Colon (tissue), 2 donors: Measurements from ENCODE around the gene KANTR.
A peak's percentile ranks its signal among the peaks of the same experiment; 100 is the strongest.

Experiments
- FAIRE-seq: peaks from 2 replicates; lab custom pipeline; 2012; peaks lifted over from hg19 to GRCh38; lab: Jason Lieb, UNC
- donor health status: control.
- donor health status: control.

Gene KANTR

DNA sequence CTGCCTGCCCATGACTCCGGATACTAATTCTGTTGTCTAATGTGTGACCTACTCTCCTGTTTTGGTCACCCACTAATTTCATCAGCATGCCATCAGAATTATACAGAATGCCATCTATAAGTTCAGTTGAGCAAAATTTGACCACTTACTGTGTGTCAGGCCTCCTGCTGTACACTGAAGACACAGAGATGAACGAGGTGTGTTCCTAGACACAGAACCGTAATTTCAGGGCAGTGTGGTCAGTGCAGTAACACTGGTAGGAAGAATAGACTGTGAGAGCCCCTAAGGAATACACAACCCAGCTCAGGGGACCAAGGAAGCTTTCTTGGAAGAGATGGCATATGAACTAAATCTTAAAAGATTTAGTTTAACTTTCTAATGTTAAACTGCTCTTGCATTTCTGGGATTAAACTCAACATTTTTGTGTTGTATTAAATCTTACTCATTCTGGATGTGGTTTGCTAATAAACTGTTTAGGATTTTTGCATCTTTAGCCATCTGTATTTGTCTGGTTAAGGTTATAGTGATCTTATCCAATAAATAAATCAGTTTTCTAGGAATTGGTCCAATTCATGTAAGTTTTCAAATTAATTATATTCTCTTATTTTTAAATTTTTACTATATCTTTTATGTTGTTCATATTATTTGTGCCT, 34.3 kb downstream of the KANTR start:
- peak; percentile 94 for FAIRE-seq

DNA sequence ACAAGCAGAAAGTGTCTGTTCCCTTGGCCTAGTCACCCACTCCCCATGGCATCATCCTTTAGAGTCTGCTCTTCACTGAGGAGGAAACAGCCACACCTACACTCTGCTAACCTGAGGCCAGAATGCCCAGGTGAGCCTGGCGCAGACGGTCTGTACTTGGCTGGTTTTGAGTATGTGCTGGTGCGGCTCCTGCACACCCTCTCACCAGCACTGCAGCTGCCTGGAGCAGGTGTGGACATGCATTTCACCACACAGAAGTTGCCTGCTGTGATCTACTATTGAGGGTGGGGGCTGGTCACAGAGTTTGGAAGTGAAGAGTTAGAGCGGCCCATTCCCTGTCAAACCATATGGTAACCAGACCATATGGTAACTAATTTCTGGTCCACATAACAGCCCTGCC, 39.5 kb downstream of the KANTR start:
- no peak for FAIRE-seq

DNA sequence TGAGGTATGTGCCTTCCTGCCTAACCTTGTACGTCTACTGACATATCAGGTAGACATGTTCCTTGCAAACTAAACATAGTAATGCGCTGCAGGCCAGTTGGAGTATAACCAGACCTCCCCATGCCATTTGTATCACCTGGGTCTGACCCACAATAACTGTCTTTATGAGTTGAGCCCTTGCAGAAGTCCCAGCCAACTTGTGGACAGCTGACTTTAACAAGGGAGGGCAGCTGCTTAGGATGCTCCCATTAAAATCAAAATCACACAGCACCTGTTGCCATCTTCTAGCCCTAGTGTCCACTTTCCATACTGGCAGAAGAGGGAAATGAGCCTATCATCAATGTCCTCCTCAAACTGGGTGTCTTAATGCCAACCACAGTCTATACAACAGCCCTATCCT, 41.6 kb downstream of the KANTR start:
- FAIRE-seq = no peak

DNA sequence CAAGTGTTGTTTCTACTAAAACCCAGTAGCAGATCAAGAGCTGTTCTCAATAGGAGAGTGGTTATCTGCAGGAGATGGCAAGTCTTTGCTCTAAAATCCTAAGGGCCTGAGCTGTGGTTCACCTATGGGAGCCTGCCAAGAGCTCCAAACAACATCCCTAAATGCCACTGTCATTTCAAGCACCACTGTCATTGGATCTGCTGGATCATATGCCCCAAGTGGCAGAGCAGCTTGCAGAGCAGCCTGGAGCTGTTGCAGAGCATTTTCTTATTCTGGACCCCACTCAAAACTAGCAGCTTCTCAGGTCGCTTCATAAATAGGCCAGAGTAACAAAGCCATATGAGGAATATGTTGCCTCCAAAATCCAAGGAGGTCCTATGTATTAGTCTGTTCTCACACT, 59.6 kb downstream of the KANTR start:
- FAIRE-seq = no peak

DNA sequence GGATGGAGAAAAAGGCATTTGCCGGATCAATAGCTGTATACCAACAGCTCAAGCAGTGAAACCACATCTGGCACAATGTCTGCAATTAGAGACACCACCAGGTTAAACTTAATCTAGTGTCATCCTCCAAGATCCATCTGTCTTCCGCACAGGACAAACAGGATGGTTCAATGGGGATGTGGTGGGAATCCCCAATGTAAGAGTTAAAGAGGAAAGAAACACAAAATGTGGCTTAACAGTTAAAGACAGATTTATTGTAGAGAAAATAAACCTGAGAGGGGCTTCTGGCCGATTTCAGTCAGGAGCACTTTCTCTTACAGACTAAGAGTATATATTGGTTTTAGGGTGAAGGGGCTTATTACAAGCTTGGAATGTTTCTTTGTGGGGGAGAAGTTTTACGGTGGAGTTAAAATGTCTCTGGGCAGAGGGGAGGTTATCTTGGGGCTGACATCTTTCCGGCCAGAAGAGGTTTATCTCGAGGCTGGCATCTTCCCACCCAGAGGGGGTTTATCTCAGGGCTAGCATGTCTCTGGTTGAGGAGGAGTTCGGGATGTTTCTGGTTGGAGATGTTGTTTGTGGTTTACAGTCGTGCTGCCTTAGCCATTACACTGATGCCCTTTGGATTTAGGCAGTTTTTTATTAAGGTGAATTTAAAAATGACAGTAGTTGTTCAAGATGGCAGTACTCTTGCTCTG, 61.7 kb downstream of the KANTR start:
- FAIRE-seq = no peak

DNA sequence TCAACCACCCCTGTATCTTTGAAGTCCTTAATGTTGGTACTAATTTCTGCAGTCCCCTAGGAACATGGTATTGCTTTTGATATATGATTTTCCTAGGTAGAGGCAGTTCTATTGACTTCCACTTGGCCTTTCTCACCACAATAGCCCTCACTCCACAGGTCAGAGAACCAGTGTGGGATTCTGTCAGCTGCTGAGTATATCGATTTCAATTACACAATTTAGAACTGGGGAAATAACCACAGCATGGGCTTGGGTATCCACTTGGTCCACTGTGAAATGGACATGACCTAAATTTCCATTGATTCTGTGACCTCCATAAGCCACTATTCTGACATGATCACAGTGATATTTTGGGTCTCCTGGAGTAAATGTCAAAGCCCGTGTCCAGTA, 62.3 kb downstream of the KANTR start:
- no peak for FAIRE-seq

DNA sequence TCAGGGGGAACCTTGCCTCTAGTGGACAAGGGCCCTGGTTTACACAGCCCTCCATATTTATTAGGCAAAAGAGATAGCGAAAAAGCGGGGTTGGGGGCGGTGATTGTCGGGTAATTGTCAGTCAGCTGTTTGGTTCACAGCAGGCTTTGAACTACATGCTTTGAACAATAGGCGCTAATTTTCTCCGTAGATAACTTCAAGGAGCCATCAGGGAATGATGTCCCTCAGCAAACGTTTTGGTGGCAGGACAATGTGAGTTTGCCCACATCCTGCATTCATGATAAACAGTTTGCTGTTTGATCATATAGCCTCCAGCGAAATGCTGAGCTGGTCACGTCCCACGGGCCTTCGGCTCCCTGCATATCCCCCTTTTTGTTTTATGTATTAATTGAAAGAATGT, 65.2 kb downstream of the KANTR start:
- no peak for FAIRE-seq

DNA sequence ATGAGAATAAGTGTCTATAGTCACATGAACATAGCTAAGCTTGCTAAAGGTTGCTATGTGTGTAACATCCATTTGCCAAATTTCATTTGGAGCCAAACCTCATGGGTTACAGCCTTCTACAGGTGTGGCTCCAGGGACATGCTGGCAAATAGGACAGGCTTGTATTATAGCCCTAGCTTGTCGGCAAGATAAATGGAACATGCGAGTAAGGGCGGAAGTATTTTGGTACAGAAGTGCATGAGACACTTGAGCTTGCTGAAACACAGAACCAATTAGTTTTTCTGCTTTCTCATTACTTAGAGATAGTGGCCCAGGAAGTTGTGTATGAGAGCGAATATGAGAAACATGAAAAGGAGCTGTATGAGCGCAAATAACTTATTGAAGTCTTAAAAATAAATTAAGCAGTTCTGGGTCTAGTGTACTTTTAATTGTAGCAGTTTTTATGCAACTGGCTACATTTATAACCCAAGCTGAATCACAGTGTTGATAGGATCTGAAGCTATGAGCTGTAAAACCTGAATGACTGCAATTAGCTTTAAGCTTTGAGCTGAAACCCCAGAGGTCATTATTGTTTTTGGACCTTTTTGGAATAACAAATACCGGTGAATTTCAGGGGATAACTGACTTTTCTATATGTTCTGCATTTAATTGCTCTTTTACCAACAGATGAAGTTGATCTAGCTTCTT, 66.5 kb downstream of the KANTR start:
- peak; percentile 41 for FAIRE-seq

DNA sequence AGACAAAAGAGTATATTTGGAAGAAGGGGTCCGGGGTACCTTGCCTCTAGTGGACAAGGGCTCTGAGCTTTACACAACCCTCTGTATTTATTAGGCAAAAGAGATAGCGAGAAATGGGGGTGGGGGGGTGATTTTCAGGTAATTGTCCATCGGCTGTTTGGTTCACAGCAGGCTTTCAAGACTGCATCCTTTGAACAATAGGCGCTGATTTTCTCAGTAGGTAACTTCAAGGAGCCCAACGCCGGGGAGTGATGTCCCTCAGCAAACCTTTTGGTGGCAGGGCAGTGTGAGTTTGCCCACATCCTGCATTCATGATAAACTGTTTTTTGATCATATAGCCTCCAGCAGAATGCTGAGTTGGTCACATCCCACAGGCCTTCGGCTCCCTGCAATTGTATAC, 69.5 kb downstream of the KANTR start:
- FAIRE-seq = no peak

DNA sequence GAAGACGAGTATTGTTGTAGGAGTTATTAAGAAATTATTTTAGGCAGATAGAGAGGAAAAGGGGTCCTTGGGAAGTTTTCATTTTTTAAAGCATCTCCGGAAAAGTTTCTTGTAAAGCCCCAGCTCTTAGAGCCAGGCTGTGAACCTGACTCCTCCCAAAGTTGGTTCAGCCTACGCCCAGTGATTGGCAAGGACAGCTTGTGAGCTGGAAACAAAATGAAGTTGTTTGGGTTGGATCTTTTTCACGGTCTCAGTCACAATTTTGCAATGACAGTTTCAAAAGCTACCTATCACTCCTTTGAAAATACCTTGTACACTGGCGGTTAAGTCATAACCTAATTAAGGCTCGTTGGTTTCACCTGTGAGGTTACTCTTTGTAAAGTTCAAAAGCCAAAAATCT, 70.6 kb downstream of the KANTR start:
- peak; percentile 91 for FAIRE-seq

DNA sequence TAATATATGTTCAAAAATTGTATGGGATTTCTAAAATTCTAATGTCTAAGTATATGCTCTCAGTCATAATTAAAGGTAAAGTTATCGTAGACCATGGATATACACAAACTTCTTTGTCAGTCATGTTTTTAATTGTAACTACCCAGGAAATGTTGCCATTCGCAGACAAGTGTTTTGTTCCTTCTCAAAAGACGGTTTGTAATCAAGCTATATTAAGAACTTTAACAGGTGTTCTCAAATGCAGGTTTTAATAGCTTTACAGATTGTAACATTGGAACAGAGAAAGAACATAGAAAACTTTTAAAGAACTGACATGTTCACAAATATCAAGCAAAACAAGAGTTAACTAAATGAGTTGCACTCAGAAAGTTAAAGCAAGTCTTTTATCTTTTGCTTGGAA, 72.2 kb downstream of the KANTR start:
- FAIRE-seq = peak; percentile 90

DNA sequence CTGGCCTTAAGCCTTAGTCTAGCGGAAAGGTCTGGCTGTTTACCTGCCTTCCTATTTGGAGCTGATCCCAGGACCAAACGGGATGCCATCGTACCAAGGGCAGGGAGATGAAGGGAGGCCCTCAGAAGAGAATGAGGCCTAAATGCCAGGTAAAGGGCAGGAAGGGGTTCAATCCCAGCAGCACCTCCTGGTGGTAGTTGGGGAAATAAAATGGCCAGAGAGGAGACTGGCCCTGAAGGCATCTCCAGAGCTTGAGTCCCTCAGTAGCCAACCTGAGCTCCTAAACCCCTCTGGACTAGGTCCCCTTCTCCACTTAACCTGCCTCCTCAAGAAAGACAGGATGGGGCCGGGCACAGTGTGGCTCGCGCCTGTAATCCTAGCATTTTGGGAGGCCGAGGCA, 77.4 kb downstream of the KANTR start:
- FAIRE-seq = no peak
